WERI-Rb-1 (cell line): ENCODE measurements around the gene CSNK1G2.

Experiments used
- DNase-seq: peaks from one replicate; pipeline ENCODE4 v3.0.0-alpha.2; 2020
- H3K27ac ChIP-seq: fragments of 250-450 bp; sonication (Bioruptor Pico); 2 replicates; pipeline ENCODE4 v1.5.1; 2020; ENCODE audit warnings: mild to moderate bottlenecking, moderate library complexity
- H3K27me3 ChIP-seq: fragments of 250-450 bp; sonication (Bioruptor Pico); 2 replicates; pipeline ENCODE4 v1.5.1; 2021; ENCODE audit warnings: mild to moderate bottlenecking, low read depth, moderate library complexity; ENCODE audit not compliant: insufficient read depth, severe bottlenecking
- H3K36me3 ChIP-seq: fragments of 250-450 bp; sonication (Bioruptor Pico); 2 replicates; pipeline ENCODE4 v1.5.1; 2020; ENCODE audit warnings: mild to moderate bottlenecking, moderate library complexity
- H3K4me3 ChIP-seq: 2 replicates; pipeline ENCODE4 v1.5.1; 2011; ENCODE audit warnings: low read depth, mild to moderate bottlenecking, control low read depth, low read length
- H3K9me3 ChIP-seq: fragments of 250-450 bp; sonication (Bioruptor Pico); 2 replicates; pipeline ENCODE4 v1.5.1; 2021; ENCODE audit warnings: mild to moderate bottlenecking, moderate library complexity; ENCODE audit not compliant: severe bottlenecking
- TF ChIP-seq, protein P1 (sequence below): IDR thresholded peaks from 2 replicates; pipeline ENCODE4 v1.5.1; 2011; ENCODE audit warnings: low read depth, mild to moderate bottlenecking, control low read depth, inconsistent platforms, low read length

The CSNK1G2 gene

GRCh38 chr19:1974381-1975161, 33.6 kb downstream of the CSNK1G2 start:
- Histone ChIP-seq H3K27me3 (no peaks in the 10 kb centered on the region), H3K4me3 (no peak overlapping the region), H3K27ac (no peak overlapping the region), H3K9me3 (no peaks in the 10 kb centered on the region), H3K36me3 (peaks cover 61% of the 10 kb centered on the region)
- TF ChIP-seq, protein P1, sequence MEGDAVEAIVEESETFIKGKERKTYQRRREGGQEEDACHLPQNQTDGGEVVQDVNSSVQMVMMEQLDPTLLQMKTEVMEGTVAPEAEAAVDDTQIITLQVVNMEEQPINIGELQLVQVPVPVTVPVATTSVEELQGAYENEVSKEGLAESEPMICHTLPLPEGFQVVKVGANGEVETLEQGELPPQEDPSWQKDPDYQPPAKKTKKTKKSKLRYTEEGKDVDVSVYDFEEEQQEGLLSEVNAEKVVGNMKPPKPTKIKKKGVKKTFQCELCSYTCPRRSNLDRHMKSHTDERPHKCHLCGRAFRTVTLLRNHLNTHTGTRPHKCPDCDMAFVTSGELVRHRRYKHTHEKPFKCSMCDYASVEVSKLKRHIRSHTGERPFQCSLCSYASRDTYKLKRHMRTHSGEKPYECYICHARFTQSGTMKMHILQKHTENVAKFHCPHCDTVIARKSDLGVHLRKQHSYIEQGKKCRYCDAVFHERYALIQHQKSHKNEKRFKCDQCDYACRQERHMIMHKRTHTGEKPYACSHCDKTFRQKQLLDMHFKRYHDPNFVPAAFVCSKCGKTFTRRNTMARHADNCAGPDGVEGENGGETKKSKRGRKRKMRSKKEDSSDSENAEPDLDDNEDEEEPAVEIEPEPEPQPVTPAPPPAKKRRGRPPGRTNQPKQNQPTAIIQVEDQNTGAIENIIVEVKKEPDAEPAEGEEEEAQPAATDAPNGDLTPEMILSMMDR: no peak
- DNase-seq: no peak

DNA sequence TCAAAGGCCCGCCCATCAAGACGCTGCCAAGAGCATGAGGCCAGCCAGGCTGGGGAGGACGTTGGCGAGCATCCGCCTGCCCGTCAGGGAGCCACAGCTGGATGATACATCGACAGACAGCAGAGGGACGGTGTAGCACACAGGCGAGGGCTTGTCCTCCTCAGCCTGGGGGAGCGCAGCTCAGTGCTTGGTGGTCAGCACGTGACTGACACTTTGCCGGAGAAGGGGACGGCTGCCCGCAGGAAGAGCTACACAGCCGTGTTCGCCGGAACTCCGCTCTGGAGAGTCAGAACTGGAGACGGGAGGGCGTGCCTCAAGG, 34.1 kb downstream of the CSNK1G2 start:
- Histone ChIP-seq H3K36me3 (peaks cover 59% of the 10 kb centered on the region), H3K9me3 (no peaks in the 10 kb centered on the region), H3K27me3 (no peaks in the 10 kb centered on the region), H3K4me3 (no peak overlapping the region), H3K27ac (no peak overlapping the region)
- TF ChIP-seq, protein P1: no peak
- no peak for DNase-seq

GRCh38 chr19:1977120-1977519, 36.1 kb downstream of the CSNK1G2 start:
- H3K27me3 ChIP-seq: no peaks in the 10 kb centered on the region
- no peak overlapping the region for H3K27ac ChIP-seq
- H3K36me3 ChIP-seq: peaks cover 64% of the 10 kb centered on the region
- no peak for DNase-seq
- TF ChIP-seq, protein P1: no peak
- H3K4me3 ChIP-seq: no peak overlapping the region
- H3K9me3 ChIP-seq: no peaks in the 10 kb centered on the region

- DNase-seq: no peak
- Histone ChIP-seq H3K27me3 (no peaks in the 10 kb centered on the region), H3K27ac (no peak overlapping the region), H3K4me3 (no peak overlapping the region), H3K9me3 (no peaks in the 10 kb centered on the region), H3K36me3 (peaks cover 72% of the 10 kb centered on the region)
- TF ChIP-seq, protein P1: no peak
Measured at GRCh38 chr19:1978346-1978894, 37.4 kb downstream of the CSNK1G2 start.

DNA sequence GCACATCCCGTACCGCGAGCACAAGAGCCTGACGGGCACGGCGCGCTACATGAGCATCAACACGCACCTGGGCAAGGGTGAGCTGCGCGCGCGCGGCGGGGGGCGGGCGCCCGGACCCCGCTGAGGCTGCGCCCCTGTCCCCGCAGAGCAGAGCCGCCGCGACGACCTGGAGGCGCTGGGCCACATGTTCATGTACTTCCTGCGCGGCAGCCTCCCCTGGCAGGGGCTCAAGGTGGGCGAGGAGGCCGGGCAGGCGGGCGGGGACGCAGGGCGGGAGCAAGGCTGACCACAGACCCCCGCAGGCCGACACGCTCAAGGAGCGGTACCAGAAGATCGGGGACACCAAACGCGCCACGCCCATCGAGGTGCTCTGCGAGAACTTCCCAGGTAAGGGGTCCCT, 38.0 kb downstream of the CSNK1G2 start:
- Histone ChIP-seq H3K9me3 (no peaks in the 10 kb centered on the region), H3K36me3 (peaks cover 74% of the 10 kb centered on the region), H3K27ac (no peak overlapping the region), H3K4me3 (no peak overlapping the region), H3K27me3 (no peaks in the 10 kb centered on the region)
- no peak for DNase-seq
- TF ChIP-seq, protein P1: no peak

DNA sequence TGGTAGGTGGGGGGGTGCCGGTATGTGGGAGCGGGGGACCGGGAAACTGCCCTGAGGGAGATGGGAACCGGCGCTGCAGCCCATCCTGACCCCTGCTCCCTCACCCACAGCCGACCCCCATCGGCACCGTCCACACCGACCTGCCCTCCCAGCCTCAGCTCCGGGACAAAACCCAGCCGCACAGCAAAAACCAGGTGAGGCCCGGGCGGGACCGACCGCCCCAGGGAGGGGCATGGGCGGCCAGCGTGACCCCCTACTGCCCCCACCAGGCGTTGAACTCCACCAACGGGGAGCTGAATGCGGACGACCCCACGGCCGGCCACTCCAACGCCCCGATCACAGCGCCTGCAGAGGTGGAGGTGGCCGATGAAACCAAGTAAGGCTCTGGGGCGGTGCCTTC, 38.7 kb downstream of the CSNK1G2 start:
- peaks cover 69% of the 10 kb centered on the region for H3K36me3 ChIP-seq
- no peak overlapping the region for H3K4me3 ChIP-seq
- no peak for DNase-seq
- no peaks in the 10 kb centered on the region for H3K27me3 ChIP-seq
- no peaks in the 10 kb centered on the region for H3K9me3 ChIP-seq
- H3K27ac ChIP-seq: no peak overlapping the region
- TF ChIP-seq, protein P1: 0 out of 2 replicates have a peak, but pooled peaks have one; percentile 8
